GM19099 (cell line): ENCODE data around the gene TPM3.

Experiments
- POLR2A ChIP-seq: IDR thresholded peaks from 3 replicates; pipeline ENCODE4 v1.6.1; 2011; ENCODE audit warnings: low read depth; ENCODE audit not compliant: insufficient read length; ENCODE audit errors: extremely low read depth

The TPM3 gene

GRCh38 chr1:154191990-154192461, at the start of gene TPM3:
TSS of gene TPM3 (minus strand) at chr1:154192100. CDS start at chr1:154192018, 82 bp downstream.
- no peak for TF ChIP-seq POLR2A

- no peak for TF ChIP-seq POLR2A
These were observed 48.5 kb upstream of the TPM3 start for GRCh38 chr1:154240294-154240833.

GRCh38 chr1:154239491-154239890, 47.6 kb upstream of the TPM3 start:
- no peak for TF ChIP-seq POLR2A

GRCh38 chr1:154237880-154238506, 46.1 kb upstream of the TPM3 start:
- no peak for TF ChIP-seq POLR2A

DNA sequence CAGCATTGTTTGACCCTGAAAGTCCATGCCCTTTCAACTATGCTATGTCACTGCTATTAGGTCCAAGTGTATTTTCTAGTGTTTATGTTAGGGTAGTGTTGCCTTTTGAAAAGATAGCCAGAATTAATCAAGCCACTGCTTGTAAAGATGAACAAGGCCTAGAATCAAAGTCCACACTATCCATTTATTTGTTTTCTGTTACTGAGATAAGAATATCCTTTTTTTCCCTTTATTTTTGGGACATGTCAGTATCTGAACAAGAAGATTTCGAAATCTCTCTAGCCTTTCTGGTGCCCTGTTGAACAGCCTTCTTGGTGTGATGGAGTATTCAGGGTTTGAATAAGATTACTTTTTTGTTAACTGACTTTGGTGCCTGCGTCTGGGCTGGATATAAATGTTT, 45.5 kb upstream of the TPM3 start:
- TF ChIP-seq POLR2A, result no peak

DNA sequence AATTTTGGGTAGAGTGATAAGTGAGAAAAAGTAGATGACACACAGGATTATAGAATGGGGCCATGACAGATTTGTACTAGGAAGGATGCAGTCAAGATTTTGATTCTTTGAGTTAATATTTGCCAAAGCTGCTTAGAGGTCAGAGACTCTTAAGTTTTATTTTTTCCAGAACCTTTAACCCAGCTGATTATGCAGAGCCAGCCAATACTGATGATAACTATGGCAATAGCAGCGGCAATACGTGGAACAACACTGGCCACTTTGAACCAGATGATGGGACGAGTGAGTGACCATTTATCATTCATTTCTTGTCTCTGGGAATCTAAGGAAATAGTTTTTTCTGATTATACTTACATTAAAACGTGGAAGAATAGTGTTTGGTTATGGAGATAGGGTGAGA, 45.0 kb upstream of the TPM3 start:
- TF ChIP-seq POLR2A, result no peak

DNA sequence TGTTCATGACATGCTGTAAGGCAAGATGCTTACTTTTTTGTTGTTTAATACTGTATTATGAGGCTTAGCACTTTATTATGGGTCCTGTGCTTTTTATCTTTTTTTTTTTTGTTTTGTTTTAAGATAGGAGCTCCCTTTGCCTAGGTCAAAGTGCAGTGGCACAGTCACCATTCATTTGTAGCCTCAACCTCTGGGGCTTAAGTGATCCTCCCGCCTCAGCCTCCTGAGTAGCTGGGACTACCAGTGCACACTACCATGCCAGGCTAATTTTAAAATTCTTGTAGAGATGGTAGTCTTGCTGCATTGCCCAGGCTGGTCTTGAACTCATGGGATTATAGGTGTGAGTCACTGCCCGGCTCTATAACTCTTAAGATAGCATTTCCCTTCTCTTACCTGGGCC, 33.5 kb upstream of the TPM3 start:
- TF ChIP-seq POLR2A, result no peak

GRCh38 chr1:154223621-154224020, 31.7 kb upstream of the TPM3 start:
- no peak for TF ChIP-seq POLR2A

GRCh38 chr1:154222918-154223317, 31.0 kb upstream of the TPM3 start:
- TF ChIP-seq POLR2A, result no peak

- TF ChIP-seq POLR2A, result no peak
These were observed 30.6 kb upstream of the TPM3 start for GRCh38 chr1:154222518-154222917.

DNA sequence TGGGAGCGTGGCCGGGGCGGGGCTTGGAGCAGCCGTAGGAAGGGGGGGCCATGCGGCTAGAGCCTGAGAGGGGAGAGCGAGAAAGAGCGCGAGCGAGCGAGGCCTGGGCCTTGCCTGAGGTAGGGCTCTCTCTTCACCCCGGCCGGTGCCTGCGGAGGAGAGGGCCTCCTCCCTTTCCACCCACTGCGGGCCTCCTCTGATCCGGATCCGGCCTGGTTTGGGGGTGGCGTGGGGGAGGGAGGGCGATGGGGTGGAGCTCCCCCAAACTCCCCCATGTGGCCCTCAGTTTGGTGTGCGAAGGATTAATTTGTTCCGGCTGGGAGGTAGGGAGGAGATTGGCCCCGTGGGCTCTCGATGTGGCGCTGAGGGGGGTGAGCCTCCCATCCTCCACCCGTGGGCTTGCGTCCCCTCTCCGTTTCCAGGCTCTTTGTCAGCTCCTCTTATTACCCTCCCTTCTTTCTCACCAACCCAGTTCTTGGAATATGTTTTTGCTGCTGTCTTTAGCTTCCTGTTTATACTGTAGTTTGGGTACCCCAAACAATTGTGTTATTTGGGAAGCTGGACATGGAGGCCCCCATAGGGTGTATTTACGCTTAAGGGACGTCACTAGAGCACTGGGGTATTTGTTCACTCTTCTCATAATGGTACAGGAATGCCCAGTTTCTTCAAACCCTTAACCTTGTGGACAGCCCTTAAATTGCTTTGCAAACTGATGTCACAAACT, 29.5 kb upstream of the TPM3 start:
- TF ChIP-seq POLR2A, result peak; percentile 46

DNA sequence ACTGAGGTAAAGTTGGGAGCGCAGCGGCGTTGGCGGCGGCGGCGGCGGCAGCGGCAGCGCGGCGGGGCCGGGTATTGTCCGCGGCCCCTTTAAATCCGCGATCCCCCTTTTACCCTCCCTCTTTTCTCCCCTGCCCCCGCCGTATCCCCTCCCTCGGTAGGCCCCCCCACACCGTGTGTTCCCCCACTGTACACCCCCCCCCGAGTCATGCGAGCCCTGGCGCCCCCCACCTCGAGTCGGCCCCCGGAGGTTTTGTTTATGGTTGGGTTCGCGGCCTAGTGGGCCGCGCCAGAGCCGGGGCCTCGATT, 29.0 kb upstream of the TPM3 start:
- peak; percentile 77 for TF ChIP-seq POLR2A

DNA sequence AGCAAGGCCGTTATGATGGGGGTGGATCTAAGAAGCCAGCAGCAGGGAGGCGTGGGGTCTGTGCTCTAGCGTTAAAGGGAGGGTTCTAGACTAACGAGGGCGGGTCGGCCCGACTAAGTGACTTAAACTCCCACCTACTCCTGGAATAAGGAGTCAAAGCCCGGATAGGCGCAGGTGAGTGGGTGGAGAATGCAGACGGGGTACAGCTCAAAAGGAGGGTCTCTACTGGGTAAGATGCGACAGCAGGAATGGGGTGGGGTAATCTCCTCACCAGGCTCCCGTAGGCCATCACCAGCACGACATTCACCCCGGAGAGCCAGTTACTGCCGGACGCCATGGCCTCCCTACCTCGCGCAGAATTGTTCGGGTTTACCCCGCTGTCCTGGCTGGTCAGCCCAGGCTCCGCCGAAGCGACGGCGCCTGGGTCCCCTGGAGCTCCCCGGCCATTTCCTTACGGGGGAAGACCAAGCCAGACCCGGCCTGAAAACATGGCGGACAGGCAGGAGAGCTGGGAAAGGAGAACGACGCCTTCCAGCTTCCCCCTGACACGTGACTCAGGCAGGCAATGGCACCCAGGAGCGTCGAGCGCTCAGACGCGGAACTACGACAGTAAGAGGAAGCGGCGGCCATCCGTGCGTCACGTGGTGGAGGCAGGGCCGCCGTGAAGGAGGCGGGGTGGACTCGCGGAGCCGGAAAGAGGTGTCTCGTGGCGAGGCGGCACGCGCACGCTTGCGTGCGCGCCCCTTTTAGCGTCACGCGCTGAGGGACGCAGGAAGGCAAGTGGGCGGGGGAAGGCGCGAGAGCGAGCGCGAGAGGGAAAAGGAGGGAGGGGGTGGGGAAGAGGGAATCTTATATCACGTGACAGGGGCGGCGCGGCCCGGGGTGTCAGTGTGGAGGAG, 28.4 kb upstream of the TPM3 start, which contains the start of gene UBAP2L:
UBAP2L (plus strand) TSS at position 885 of the 899 bp plus-strand sequence. CDS start 4,169 bp downstream, outside the sequence.
- peak; percentile 85 for TF ChIP-seq POLR2A

GRCh38 chr1:154219541-154219940, 27.6 kb upstream of the TPM3 start:
- no peak for TF ChIP-seq POLR2A

DNA sequence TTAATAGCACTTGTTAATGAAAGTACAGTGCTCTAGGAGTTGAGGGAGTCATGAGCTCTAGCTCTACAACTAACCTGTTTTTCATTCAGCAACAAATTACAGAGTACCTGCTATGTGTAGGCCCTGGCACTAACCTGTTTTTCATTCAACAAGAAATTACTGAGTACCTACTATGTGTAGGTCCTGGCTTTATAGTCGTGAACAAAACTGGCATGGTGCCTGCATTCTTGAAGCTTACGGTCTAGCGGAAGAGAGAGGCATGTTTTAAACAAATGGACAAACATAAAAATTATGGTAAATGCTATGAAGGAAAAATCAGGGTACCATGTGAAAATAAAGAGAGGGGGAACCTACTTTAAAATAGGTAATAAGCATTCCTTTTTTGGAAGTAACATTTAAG, 26.6 kb upstream of the TPM3 start:
- no peak for TF ChIP-seq POLR2A
